GM12872 (cell line): ENCODE measurements around the gene RBM6.

Experiments used
- TF ChIP-seq, protein P1 (sequence below): IDR thresholded peaks from 3 replicates; pipeline ENCODE4 v1.5.1; 2011; ENCODE audit warnings: low read depth, mild to moderate bottlenecking, low read length, moderate library complexity; ENCODE audit not compliant: insufficient read depth

RBM6 gene

DNA sequence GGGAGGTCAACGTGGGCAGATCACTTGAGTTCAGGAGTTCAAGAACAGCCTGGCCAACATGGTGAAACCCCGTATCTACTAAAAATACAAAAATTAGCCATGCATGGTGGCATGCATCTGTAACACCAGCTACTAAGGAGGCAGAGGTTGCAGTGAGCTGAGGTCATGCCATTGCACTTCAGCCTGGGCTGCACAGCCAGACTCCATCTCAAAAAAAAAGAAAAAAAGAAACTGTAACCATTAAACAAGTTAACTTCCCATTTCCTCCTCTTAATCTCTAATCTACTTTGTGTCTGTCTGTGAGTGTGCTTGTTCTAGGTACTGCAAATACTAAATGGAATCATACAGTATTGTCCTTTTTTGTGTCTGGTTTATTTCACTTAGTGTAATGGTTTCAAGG is 2.7 kb downstream of the RBM6 start:
- TF ChIP-seq, protein P1, sequence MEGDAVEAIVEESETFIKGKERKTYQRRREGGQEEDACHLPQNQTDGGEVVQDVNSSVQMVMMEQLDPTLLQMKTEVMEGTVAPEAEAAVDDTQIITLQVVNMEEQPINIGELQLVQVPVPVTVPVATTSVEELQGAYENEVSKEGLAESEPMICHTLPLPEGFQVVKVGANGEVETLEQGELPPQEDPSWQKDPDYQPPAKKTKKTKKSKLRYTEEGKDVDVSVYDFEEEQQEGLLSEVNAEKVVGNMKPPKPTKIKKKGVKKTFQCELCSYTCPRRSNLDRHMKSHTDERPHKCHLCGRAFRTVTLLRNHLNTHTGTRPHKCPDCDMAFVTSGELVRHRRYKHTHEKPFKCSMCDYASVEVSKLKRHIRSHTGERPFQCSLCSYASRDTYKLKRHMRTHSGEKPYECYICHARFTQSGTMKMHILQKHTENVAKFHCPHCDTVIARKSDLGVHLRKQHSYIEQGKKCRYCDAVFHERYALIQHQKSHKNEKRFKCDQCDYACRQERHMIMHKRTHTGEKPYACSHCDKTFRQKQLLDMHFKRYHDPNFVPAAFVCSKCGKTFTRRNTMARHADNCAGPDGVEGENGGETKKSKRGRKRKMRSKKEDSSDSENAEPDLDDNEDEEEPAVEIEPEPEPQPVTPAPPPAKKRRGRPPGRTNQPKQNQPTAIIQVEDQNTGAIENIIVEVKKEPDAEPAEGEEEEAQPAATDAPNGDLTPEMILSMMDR, result no peak

DNA sequence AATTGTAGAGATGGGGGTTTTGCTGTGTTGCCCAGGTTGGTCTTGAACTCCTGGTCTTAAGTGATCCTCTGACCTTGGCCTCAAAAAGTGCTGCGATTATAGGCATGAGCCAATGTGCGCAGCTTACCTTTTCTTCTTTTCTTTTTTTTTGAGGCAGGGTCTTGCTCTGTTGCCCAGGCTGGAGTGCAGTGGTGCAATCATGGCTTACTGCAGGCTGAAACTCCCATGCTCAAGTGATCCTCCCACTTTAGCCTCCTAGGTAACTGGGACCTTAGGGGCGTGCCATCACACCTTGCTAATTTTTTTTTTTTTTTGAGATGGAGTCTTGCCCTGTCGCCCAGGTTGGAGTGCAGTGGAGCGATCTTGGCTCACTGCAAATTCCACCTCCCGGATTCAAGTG is 13.0 kb downstream of the RBM6 start:
- TF ChIP-seq, protein P1, result no peak

DNA sequence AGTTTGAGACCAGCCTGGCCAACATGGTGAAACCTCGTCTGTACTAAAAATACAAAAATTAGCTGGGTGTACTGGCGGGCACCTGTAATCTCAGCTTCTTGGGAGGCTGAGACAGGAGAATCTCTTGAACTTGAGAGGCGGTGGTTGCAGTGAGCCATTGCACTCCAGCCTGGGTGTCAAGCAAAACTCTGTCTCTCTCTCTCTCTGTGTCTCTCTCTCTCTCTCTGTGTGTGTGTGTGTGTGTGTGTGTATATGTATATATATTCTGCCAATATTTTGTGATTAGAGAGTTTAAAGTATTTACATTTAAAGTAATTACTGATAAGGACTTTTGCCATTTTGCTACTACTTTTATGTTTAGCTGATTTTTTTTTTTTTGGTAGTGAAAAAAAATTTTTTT is 15.7 kb downstream of the RBM6 start:
- TF ChIP-seq, protein P1, result no peak

DNA sequence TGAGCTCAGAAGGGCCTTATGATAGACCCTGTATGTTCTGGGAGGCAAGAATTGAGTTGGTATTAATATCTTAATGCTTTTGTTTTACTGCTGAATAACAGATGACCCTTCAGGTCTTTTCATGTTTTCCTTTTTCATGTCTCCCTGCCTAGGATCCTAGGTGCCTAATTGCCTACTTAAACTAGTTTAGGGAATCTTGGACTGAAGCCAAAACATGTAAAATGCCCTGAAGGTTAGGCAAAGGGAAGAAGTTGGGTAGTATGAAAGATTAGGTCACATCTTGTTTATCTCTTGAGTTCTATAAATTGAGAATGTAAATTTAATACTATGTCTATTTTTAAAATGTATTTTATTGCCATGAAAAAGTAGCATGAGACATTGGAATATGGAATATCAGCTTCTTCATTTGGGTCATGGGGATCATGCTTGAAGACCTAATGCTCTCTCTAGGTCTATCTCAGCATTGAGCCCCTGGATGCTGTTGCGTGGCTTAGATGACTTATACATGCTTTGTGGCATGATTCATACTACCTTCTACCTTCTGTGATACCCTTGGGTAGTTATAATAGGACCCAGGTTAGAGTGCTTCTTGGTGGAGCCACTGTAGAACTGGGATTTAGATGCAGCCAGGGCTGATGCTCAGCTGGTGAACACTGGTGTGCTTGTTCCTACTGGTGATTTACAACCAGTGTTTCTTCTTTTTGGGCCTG is 26.4 kb downstream of the RBM6 start:
- TF ChIP-seq, protein P1, result no peak

DNA sequence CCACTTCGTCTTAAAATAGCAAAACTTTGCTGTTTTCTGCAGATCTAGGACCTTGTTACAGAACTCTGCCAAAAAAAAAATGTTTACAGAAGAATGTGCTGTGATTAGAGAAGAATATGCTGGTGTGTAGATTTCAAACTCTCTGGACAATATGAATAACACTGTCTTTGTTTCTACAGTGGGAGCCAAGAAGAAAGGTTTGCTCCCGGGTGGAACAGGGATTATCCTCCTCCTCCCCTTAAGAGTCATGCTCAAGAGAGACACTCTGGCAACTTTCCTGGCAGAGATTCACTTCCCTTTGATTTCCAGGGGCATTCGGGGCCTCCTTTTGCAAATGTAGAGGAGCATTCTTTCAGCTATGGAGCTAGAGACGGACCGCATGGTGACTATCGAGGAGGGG is 27.3 kb downstream of the RBM6 start:
- TF ChIP-seq, protein P1, result no peak

DNA sequence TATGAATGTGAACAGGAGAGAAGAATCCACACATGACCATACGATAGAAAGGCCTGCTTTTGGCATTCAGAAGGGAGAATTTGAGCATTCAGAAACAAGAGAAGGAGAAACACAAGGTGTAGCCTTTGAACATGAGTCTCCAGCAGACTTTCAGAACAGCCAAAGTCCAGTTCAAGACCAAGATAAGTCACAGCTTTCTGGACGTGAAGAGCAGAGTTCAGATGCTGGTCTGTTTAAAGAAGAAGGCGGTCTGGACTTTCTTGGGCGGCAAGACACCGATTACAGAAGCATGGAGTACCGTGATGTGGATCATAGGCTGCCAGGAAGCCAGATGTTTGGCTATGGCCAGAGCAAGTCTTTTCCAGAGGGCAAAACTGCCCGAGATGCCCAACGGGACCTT is 28.4 kb downstream of the RBM6 start:
- TF ChIP-seq, protein P1, result no peak

DNA sequence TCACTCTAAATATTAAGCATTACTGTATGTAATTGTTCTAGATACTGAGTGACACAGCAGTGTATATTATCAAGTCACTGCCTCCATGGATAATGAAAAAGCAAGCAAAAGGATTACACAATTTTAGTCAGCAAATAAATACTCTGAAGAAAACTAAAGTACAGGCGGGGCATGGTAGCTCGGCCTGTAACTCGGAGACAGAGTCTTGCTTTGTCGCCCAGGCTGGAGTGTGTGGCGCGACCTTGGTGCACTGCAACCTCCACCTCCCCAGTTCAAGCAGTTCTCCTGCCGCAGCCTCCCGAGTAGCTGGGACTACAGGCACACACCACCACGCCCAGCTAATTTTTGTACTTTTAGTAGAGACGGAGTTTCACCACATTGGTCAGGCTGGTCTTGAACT is 32.7 kb downstream of the RBM6 start:
- TF ChIP-seq, protein P1, result no peak
